GM12892 (cell line): ENCODE measurements around the gene SDS.

Experiments
- POLR2A ChIP-seq: IDR thresholded peaks from 2 replicates; pipeline ENCODE4 v1.6.1; 2011; ENCODE audit warnings: low read depth, low read length, control low read depth
- TAF1 ChIP-seq: IDR thresholded peaks from 2 replicates; pipeline ENCODE4 v1.6.1; 2011; ENCODE audit warnings: low read depth, mild to moderate bottlenecking, control low read depth, low read length, borderline replicate concordance

GRCh38 chr12:113373440-113373839 lies 30.2 kb downstream of the SDS start:
- no peak for TF ChIP-seq POLR2A
- no peak for TF ChIP-seq TAF1
